GM18861 (cell line): ENCODE measurements around the gene POLK.
"Not testable (repeated sequence)": the region's sequence is repeated elsewhere in the genome, so short reads cannot be mapped to it uniquely, and the experiment has no call there.

ENCODE experiments used
- ATAC-seq: cut with Tn5 transposase; IDR thresholded peaks from one replicate; pipeline ENCODE4 v1.9.1; 2021; ENCODE audit not compliant: unreplicated experiment

POLK gene

GRCh38 chr5:75546830-75547229 is 35.1 kb downstream of the POLK start:
- ATAC-seq = no peak

DNA sequence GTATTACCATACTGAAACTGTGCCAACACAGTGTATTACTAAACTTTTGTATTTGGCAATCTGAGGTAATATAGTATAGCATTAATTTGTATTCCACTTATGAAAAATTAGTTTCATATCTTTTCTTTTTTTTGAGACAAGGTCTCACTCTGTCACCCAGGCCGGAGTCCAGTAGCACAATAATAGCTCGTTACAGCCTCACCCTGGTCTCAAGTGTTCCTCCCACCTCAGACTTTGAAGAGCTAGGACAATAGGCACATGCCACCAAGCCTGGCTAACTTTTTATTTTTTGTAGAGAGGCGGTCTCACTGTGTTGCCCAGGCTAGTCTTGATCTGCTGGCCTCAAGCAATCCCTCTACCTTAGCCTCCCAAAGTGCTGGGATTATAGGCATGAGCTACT is 36.1 kb downstream of the POLK start:
- no peak for ATAC-seq

- ATAC-seq = no peak
These were observed 38.9 kb downstream of the POLK start for GRCh38 chr5:75550597-75550996.

- no peak for ATAC-seq
These were observed 39.8 kb downstream of the POLK start for GRCh38 chr5:75551471-75551870.

- no peak for ATAC-seq
These were observed 41.1 kb downstream of the POLK start for GRCh38 chr5:75552764-75553163.

DNA sequence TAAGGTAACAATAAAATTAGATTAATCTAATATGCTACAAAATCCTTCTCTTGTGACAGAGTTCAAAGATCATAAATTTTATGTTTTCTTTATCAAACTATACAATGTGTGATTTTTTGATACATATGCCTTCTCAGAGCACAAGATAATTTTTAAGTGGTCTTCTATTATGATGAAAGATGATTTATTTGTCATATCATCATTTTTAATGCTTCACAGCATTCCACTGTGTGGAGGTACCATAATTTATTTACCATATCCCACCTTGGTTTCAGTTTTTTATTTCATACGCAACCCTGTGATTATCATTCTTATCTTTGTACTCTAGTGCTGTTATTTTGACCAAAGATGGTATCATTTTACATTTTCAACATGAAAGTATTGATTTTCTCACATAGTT is 41.7 kb downstream of the POLK start:
- ATAC-seq = no peak

GRCh38 chr5:75558221-75558620 is 46.5 kb downstream of the POLK start:
- no peak for ATAC-seq

DNA sequence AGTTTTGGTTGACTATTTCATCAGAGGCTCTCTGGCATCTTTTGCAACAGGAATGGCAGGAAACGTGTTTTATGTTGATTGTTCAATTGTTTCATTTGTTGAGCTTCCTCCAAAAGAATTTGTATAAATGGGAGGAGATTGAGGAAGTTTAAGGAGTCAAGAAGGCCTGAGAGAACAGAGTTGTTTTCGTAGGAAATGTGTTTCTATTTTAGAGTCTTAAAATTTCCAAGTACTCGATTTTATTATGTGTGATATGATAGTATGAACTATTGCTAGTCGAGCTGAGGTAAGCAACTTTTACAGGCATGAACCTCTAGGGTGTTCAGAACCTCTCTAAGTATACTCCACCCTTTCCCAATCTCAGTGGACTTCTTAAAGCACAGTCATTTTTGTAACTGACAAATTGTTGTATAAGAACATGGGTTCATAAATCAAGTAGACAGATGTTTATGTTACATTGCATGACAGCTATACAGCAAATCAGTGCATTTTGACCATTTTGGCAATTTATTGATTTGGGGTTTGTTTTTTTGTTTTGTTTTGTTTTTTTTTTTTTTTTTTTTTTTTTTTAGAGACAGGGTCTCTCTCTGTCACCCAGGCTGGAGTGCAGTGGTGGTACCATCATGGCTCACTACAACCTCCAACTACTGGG is 47.4 kb downstream of the POLK start:
- ATAC-seq = no peak

DNA sequence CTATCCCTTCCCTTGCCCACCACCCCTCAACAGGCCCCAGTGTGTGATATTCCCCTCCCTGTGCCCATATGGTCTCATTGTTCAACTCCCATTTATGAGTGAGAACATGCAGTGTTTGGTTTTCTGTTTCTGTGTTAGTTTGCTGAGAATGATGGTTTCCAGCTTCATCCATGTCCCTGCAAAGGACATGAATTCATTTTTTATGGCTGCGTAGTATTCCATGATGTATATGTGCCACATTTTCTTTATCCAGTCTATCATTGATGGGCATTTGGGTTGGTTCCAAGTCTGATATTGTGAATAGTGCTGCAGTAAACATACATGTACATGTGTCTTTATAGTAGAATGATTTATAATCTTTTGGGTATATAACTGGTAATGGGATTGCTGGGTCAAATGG is 49.0 kb downstream of the POLK start:
- ATAC-seq = not testable (repeated sequence)

GRCh38 chr5:75565991-75566709 is 54.5 kb downstream of the POLK start:
- ATAC-seq = not testable (repeated sequence)

GRCh38 chr5:75566710-75567309 is 55.1 kb downstream of the POLK start:
- peak; percentile 85 for ATAC-seq

DNA sequence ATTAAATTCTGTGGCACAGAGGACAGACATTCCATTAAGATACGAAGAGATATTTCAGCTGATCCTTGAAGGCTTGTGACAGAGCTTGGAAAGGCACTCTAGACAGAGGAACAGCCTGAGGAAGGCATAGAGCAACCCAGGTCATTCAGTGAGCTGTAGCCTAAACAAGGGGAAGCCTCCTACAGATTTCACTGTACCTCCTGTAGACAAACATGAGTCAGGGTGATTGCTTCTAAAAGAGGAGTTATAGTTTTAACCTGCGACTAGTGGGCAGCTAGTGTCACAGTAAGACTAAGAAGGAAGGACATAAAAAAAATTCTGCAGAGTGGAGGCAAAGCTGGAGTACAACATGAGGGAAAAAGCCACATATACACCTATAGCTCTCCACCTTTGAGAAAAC is 56.0 kb downstream of the POLK start:
- peak; percentile 38 for ATAC-seq

- peak; percentile 9 for ATAC-seq
These were observed 56.5 kb downstream of the POLK start for GRCh38 chr5:75568202-75568601.

DNA sequence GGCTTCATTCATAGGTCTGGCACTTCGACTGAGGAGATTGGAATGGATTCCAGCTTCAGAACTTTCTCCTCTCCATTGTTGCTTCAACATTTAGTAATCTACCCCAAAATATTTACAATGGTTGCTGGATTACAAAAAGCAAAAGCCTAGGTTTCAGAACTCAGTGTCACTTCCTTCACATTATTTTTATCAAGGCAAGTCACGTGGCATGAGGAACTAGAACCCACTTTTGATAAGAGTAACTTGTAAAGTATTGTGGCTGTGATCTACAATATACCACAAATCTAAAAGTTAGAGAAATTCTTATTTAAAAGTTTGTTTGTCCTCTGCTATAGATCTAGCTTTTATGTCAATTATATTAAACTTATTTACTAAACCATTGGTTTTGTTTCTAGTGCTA is 59.9 kb downstream of the POLK start:
- ATAC-seq = no peak

GRCh38 chr5:75574791-75575190 is 63.1 kb downstream of the POLK start:
- peak; percentile 14 for ATAC-seq

- ATAC-seq = not testable (repeated sequence)
These were observed 66.6 kb downstream of the POLK start for GRCh38 chr5:75578280-75578679.

- no peak for ATAC-seq
These were observed 73.0 kb downstream of the POLK start for GRCh38 chr5:75584641-75585040.

DNA sequence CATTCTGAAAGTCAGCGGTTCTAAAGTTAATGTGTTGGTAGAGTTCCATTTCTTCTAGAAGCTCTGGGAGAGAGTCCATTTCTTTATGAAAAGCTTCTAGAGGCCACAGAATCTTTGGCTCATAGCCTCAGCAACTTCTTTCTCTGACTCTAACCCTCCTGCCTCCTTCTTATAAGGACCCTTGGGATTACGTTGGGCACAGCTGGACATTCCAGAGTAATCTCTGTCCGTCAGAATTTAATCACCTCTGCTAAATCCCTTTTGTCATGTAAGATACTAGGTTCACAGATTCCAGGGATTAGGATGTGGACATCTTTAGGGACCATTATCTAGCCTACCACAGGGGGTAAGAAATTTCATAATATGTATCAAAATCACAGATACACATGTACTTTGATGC is 77.0 kb downstream of the POLK start:
- ATAC-seq = no peak

- no peak for ATAC-seq
These were observed 88.8 kb downstream of the POLK start for GRCh38 chr5:75600535-75600934.

DNA sequence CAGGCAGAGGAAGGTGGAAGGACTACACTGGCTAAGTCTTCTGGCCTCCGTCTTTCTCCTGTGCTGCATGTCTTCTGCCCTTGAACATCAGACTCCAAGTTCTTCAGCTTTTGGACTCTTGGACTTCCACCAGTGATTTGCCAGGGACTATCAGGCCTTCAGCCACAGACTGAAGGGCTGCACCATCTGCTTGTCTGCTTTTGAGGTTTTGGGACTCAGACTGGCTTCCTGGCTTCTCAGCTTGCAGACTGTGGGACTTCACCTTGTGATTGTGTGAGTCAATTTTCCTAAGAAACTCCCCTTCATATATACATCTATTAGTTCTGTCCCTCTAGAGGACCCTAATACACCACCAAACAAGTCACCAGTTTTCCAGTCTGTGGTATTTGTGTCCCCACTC is 89.9 kb downstream of the POLK start:
- no peak for ATAC-seq

- ATAC-seq = no peak
These were observed 90.3 kb downstream of the POLK start for GRCh38 chr5:75601996-75602395.

GRCh38 chr5:75603371-75603770 is 91.7 kb downstream of the POLK start:
- ATAC-seq = no peak
